Erythroblast (primary cell): ENCODE data around the gene SETBP1.

ENCODE experiments used
- GATA1 ChIP-seq: IDR thresholded peaks from 2 replicates; pipeline ENCODE4 v1.6.1; 2011; ENCODE audit warnings: low read depth, mild to moderate bottlenecking, control low read depth, low read length, moderate library complexity
- POLR2A ChIP-seq: IDR thresholded peaks from 2 replicates; pipeline ENCODE4 v1.6.1; 2011; ENCODE audit warnings: mild to moderate bottlenecking, low read length

DNA sequence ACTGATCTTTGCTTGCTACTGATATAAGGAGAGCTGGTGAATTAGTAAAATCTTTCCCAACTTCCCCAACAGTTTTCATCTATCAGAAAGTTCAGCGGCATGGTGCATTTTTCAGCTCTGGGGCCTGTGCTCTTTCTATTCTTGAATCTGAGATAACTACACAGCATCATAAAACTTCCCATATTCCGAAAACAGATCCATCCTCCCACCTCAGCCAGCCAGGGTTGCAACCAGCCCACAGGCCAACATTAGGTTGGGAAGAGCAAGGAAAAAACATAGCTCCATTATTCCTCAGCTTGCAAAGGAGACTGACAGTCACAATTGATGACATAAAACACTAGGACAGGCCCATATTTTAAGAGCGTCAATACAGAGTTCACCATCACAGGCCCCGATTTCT is 297.2 kb downstream of the SETBP1 start:
- no peak for TF ChIP-seq POLR2A
- TF ChIP-seq GATA1: no peak
